ENCODE measurements around the gene HOXA6. TPM values are rescaled to one million over a fixed set of nuclear protein-coding genes. Genes with fewer than 3 reads are reported as not detected.

Gene HOXA6
- polyA plus RNA-seq, 1 experiment, result 1.2 TPM

DNA sequence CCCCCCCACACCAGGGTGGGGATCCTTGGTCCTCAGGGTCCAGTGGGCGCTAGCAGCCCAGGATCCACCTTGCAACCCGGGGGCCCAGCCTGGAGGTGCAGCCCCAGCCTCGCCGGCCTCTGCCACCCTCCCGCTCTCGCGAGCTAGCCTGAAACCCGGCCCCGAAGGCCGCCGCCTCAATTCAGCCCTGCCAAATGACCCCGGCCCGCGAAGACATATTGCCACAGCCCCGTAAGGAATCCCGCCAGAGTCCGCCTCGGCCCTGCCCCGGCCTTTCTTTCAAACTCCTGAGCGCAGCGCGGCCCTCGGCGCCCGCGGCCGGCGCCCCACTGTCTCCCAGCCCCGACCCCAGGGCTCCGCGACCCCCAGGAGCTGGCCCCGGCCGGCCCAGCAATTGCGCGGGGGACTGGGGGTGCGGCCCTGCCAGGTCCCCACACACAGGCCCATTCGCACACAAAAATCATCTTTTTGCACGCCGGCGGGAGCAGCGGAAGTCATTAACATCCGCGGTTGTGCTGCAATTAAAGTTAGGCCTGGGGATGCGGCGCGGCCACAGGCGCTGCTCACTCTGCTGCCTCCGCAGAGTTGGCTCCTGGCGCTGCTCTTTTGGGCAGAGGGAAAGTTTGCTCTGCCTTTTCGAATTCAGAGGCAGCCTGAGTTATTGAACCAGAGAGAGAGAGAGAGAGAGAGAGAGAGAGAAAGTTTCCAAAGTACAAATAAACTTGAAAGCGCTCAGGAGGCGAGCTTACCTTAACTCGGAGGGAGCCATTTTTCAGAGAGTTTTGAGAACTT is 8.0 kb downstream of the HOXA6 start:
- H3K9me3 ChIP-seq (ENCODE audit: control insufficient read depth, insufficient read depth, low read length), result no peaks in the 10 kb centered on the region; the same call in 1 of the 2 replicates
- ChIA-PET CTCF (interaction anchor here (2.1 to 7.8 kb wide), 2 partner anchors 285 to 770 kb away, joined by 8 to 93 read pairs; no protein-coding TSS in a partner anchor), POLR2A (interaction anchor here (1.2 to 4.1 kb wide), 2 partner anchors 9 to 42 kb away, joined by 3 to 23 read pairs; no protein-coding TSS in a partner anchor)
- H3K4me3 ChIP-seq (ENCODE audit: low read depth, low read length), result peak overlapping the region; percentile 94
- TF ChIP-seq CTCF (IDR thresholded peaks at IDR 0.05; ENCODE audit: low read depth, low read length), result no peak
- no peak for DNase-seq (ENCODE audit: low read depth, low spot score)
- no peaks in the 10 kb centered on the region for H3K27me3 ChIP-seq (ENCODE audit: control insufficient read depth, insufficient read depth, low read length)
- H3K27ac ChIP-seq (ENCODE audit: low read depth, low read length), result peak overlapping the region; percentile 86

DNA sequence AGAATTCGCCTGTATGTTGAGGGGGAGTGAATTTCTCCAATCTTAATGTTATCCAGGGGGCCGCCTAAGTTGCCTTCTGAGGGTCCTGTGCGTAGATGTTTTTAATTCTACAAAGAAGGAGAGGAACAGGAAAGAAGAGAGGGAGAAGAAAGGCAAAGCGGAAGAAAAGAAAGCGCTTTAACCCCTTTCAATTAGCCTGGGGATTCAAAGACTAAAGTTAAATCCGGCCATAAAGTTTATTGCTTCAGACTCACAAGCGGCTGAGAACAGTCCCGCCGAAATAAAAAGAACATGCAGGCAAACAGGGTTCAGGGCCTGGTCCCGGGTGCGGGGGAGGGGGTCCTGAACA is 8.6 kb downstream of the HOXA6 start:
- H3K27ac ChIP-seq (ENCODE audit: low read depth, low read length), result peak overlapping the region; percentile 86
- DNase-seq (ENCODE audit: low read depth, low spot score), result no peak
- H3K27me3 ChIP-seq (ENCODE audit: control insufficient read depth, insufficient read depth, low read length), result no peaks in the 10 kb centered on the region
- no peak for TF ChIP-seq CTCF (IDR thresholded peaks at IDR 0.05; ENCODE audit: low read depth, low read length)
- CTCF ChIA-PET, result interaction anchor here (7.8 kb wide), 1 partner anchor 284 kb away, joined by 93 read pairs; no protein-coding TSS in a partner anchor
- peak overlapping the region; percentile 94 for H3K4me3 ChIP-seq (ENCODE audit: low read depth, low read length)
- no peaks in the 10 kb centered on the region; the same call in 1 of the 2 replicates for H3K9me3 ChIP-seq (ENCODE audit: control insufficient read depth, insufficient read depth, low read length)
- POLR2A ChIA-PET, result interaction anchor here (1.2 to 4.1 kb wide), 2 partner anchors 9 to 41 kb away, joined by 3 to 23 read pairs; no protein-coding TSS in a partner anchor

- H3K27ac ChIP-seq (ENCODE audit: low read depth, low read length), result peak overlapping the region; percentile 86
- no peak for DNase-seq (ENCODE audit: low read depth, low spot score)
- H3K27me3 ChIP-seq (ENCODE audit: control insufficient read depth, insufficient read depth, low read length), result no peaks in the 10 kb centered on the region
- ChIA-PET POLR2A (no interaction called here), CTCF (no interaction called here)
- H3K4me3 ChIP-seq (ENCODE audit: low read depth, low read length), result peak overlapping the region; percentile 94
- no peaks in the 10 kb centered on the region; the same call in 1 of the 2 replicates for H3K9me3 ChIP-seq (ENCODE audit: control insufficient read depth, insufficient read depth, low read length)
- no peak for TF ChIP-seq CTCF (IDR thresholded peaks at IDR 0.05; ENCODE audit: low read depth, low read length)
Measured at GRCh38 chr7:27138472-27138871, 9.1 kb downstream of the HOXA6 start.

DNA sequence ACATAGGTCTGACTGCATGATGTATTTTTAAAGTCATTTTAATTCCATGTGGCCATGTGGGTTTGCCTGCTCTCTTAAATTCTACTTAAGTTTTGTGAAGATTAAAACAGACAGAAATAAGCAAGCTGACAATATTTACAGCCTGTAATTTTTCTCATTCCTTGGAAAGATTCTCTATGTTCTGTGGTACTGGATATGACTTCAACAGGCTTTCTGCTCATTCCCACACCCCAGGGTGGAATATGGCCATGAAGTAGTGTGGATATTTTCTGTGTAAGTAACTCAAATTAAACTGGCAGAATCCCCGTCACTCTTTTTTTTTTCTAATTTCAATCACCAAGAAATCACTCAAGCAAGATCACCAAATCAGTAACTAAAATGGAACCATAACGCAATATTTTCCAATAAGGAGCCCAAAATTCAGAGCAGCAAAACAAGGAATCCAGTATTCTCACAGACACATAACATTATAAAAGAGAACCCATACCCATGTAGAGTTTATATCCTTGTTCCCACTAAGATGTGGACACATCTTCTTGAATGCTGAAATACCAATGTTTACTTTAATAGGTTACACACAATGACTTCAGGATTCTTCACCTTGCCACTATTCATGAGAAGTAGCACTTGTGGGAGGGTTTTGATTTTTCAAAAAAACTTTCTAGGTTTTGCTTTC is 9.8 kb downstream of the HOXA6 start:
- POLR2A ChIA-PET, result interaction anchor here (0.6 to 0.7 kb wide), 3 partner anchors 22 to 38 kb away, joined by 3 to 8 read pairs (median 4); no protein-coding TSS in a partner anchor
- no peak for DNase-seq (ENCODE audit: low read depth, low spot score)
- CTCF ChIA-PET, result no interaction called here
- Histone ChIP-seq H3K27ac (ENCODE audit: low read depth, low read length) (peak overlapping the region; percentile 86), H3K9me3 (ENCODE audit: control insufficient read depth, insufficient read depth, low read length) (no peaks in the 10 kb centered on the region; the same call in 1 of the 2 replicates), H3K27me3 (ENCODE audit: control insufficient read depth, insufficient read depth, low read length) (no peaks in the 10 kb centered on the region), H3K4me3 (ENCODE audit: low read depth, low read length) (no peak overlapping the region)
- no peak for TF ChIP-seq CTCF (IDR thresholded peaks at IDR 0.05; ENCODE audit: low read depth, low read length)
